Smooth muscle cell (in vitro differentiated cells): ENCODE data around the gene YPEL3. TPM values are rescaled to one million over a fixed set of nuclear protein-coding genes. Genes with fewer than 3 reads are reported as not detected.

Source experiments
- DNase-seq: peaks from one replicate; lab custom pipeline; 2025; ENCODE audit not compliant: unreplicated experiment; lab: John Stamatoyannopoulos, UW
- H2AFZ ChIP-seq: fragments of 200-600 bp; sonication (generic); 2 replicates; pipeline ENCODE4 v1.6.0; 2016; ENCODE audit warnings: antibody characterized with exemption, low read depth, mild to moderate bottlenecking
- H3F3A ChIP-seq: fragments of 200-600 bp; sonication (generic); 2 replicates; pipeline ENCODE4 v1.6.0; 2017; ENCODE audit warnings: antibody characterized with exemption, low read depth
- H3K27ac ChIP-seq: fragments of 200-600 bp; sonication (generic); 2 replicates; pipeline ENCODE4 v1.5.1; 2016; ENCODE audit warnings: low read depth, mild to moderate bottlenecking
- H3K27me3 ChIP-seq: fragments of 200-600 bp; sonication (generic); 2 replicates; pipeline ENCODE4 v1.6.1; 2016; ENCODE audit warnings: low read depth, mild to moderate bottlenecking
- H3K36me3 ChIP-seq: fragments of 200-600 bp; sonication (generic); 2 replicates; pipeline ENCODE4 v1.5.1; 2016; ENCODE audit warnings: low read depth
- H3K4me1 ChIP-seq: fragments of 200-600 bp; sonication (generic); 2 replicates; pipeline ENCODE4 v1.5.1; 2016; ENCODE audit warnings: low read depth
- H3K4me2 ChIP-seq: fragments of 200-600 bp; sonication (generic); 2 replicates; pipeline ENCODE4 v1.6.0; 2016; ENCODE audit warnings: mild to moderate bottlenecking
- H3K4me3 ChIP-seq: fragments of 200-600 bp; sonication (generic); 2 replicates; pipeline ENCODE4 v1.5.1; 2016; ENCODE audit warnings: mild to moderate bottlenecking
- H3K79me2 ChIP-seq: fragments of 200-600 bp; sonication (generic); 2 replicates; pipeline ENCODE4 v1.6.0; 2016; ENCODE audit warnings: low read depth, mild to moderate bottlenecking
- H3K9ac ChIP-seq: fragments of 200-600 bp; sonication (generic); 2 replicates; pipeline ENCODE4 v1.6.0; 2016; ENCODE audit warnings: low read depth
- H3K9me3 ChIP-seq: fragments of 200-600 bp; sonication (generic); replicated peaks from 2 replicates; pipeline ENCODE4 v1.5.1; 2016; ENCODE audit warnings: low read depth
- H4K20me1 ChIP-seq: fragments of 200-600 bp; sonication (generic); 2 replicates; pipeline ENCODE4 v1.6.0; 2016; ENCODE audit warnings: low read depth
- WGBS: methylation state at CpG from one replicate; pipeline ENCODE4 v1.1.7; 2016; ENCODE audit warnings: low lambda C conversion rate; 5-methylcytosine and 5-hydroxymethylcytosine counted together
- polyA plus RNA-seq: library from polyadenylated mRNA; unstranded; fragments of >200 nt; fragmentation: Nextera tagmentation; extraction: Ambion mirVana; gene quantifications from 2 replicates; pipeline ENCODE4 v1.2.1, GENCODE V29; 2016
- total RNA-seq: library from RNA; depleted of rRNA; stranded (reverse); fragments of >200 nt; gene quantifications from 2 replicates; pipeline ENCODE4 v1.2.3, GENCODE V29; 2014
- TF ChIP-seq, protein P1 (sequence below): fragments of 200-600 bp; sonication (generic); IDR thresholded peaks from 2 replicates; pipeline ENCODE4 v1.5.1; 2017; ENCODE audit warnings: borderline replicate concordance, mild to moderate bottlenecking, antibody characterized with exemption; ENCODE audit not compliant: insufficient read depth, poor library complexity, severe bottlenecking

YPEL3 gene
- total and polyA plus RNA-seq, 2 experiments from 2014 or later: 37.5 to 65.9 TPM

DNA sequence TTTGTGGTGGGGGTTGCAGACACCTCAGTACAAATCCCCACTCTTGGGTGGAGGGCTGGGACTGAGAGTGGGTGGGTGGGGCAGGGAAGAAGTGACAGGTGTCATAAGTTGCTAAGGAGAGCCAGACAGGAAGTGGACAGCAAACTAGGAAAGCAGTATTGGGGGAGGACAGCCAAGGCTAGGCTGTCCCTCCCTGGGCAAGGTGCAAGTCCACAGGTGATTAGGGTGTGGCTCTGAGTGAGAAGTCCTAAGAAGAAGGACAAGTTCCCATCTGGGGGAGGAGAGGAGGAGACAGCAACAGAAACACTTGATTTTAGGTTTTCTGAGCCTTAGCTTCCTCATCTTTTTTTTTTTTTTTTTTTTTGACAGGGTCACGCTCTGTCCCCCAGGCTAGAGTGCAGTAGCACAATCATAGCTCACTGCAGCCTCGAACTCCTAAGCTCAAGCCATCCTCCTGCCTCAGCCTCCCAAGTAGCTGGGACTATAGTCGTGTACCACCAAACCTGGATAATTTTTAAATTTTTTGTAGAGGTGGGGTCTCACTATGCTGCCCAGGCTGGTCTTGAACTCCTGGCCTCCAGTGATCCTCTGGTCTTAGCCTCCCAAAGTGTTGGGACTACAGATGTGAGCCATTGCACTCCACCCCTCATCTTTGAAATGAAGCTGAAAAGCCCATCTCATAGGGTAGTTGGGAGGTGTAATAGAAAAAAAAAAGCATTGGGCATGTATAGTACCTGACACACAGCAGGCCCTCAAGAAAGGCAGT lies 24.5 kb upstream of the YPEL3 start:
- Histone ChIP-seq H3K9me3 (no peaks in the 10 kb centered on the region), H3K4me3 (no peak overlapping the region), H3K4me2 (no peak overlapping the region), H3K9ac (no peak overlapping the region), H3K79me2 (no peaks in the 10 kb centered on the region), H3K27me3 (no peaks in the 10 kb centered on the region), H3F3A (peaks cover 14% of the 10 kb centered on the region), H4K20me1 (no peaks in the 10 kb centered on the region), H3K27ac (no peak overlapping the region), H2AFZ (no peak overlapping the region), H3K4me1 (no peaks in the 10 kb centered on the region), H3K36me3 (no peaks in the 10 kb centered on the region)
- no peak for DNase-seq
- TF ChIP-seq, protein P1, sequence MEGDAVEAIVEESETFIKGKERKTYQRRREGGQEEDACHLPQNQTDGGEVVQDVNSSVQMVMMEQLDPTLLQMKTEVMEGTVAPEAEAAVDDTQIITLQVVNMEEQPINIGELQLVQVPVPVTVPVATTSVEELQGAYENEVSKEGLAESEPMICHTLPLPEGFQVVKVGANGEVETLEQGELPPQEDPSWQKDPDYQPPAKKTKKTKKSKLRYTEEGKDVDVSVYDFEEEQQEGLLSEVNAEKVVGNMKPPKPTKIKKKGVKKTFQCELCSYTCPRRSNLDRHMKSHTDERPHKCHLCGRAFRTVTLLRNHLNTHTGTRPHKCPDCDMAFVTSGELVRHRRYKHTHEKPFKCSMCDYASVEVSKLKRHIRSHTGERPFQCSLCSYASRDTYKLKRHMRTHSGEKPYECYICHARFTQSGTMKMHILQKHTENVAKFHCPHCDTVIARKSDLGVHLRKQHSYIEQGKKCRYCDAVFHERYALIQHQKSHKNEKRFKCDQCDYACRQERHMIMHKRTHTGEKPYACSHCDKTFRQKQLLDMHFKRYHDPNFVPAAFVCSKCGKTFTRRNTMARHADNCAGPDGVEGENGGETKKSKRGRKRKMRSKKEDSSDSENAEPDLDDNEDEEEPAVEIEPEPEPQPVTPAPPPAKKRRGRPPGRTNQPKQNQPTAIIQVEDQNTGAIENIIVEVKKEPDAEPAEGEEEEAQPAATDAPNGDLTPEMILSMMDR: no peak
- 97% methylated on average over 3 of the region's 3 CpGs for WGBS

DNA sequence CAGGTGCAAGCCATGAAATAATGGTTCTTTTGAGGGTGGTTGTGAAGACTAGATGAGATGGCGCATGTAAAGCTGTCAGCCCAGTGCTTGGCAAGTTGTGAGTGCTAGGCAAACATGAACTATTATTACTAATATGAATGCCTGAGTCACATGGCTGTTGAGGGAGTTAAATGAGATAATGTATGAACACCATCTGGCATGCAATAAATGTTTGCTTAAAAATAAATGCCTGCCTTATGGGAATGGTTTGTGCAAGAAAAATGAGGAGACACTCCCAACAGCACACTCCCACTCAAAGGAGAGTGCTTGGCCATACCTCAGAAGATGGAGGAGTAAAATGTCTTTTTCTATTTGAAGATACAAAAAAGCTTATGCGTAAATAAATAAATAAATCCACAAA lies 23.4 kb upstream of the YPEL3 start:
- Histone ChIP-seq H3K79me2 (no peaks in the 10 kb centered on the region), H3K4me1 (no peaks in the 10 kb centered on the region), H2AFZ (no peak overlapping the region), H3F3A (peaks cover 14% of the 10 kb centered on the region), H3K27ac (no peak overlapping the region), H3K9ac (no peak overlapping the region), H3K4me3 (no peak overlapping the region), H4K20me1 (no peaks in the 10 kb centered on the region), H3K9me3 (no peaks in the 10 kb centered on the region), H3K27me3 (no peaks in the 10 kb centered on the region), H3K36me3 (no peaks in the 10 kb centered on the region), H3K4me2 (no peak overlapping the region)
- TF ChIP-seq, protein P1: no peak
- 98% methylated on average over 2 of the region's 2 CpGs for WGBS
- DNase-seq: no peak

DNA sequence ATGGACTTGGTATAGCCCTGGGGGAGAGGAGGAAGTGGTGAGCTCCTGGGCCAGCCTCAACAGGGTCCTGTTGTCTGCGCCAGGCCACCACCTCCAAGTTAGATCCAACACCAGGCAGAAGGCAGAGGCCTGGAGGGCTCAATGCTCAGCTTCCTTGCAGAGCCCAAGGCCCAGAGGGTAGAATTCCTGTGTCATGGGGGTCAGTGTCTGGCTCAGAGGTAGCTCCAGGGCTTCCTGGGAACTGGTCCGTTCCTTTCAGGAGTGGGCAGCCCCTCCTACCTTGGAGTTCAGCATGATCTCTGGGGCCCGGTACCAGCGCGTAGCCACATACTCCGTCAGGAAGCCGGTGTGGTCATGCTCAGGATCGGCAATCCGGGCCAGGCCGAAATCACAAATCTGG lies 21.8 kb upstream of the YPEL3 start:
- TF ChIP-seq, protein P1: no peak
- Histone ChIP-seq H4K20me1 (peaks cover 8% of the 10 kb centered on the region), H3K4me2 (no peak overlapping the region), H3K4me1 (no peaks in the 10 kb centered on the region), H3K36me3 (no peaks in the 10 kb centered on the region), H3K27ac (no peak overlapping the region), H3K9me3 (no peaks in the 10 kb centered on the region), H2AFZ (no peak overlapping the region), H3K9ac (no peak overlapping the region), H3K27me3 (no peaks in the 10 kb centered on the region), H3F3A (peaks cover 17% of the 10 kb centered on the region), H3K79me2 (no peaks in the 10 kb centered on the region), H3K4me3 (no peak overlapping the region)
- no peak for DNase-seq
- 97% methylated on average over 10 of the region's 10 CpGs for WGBS
